Retinal pigment epithelial cell (primary cell): ENCODE results near the gene IL19.

Experiments used
- DNase-seq: peaks from one replicate; pipeline ENCODE4 v3.0.0-alpha.2; 2010; ENCODE audit warnings: low read depth
- H3K4me3 ChIP-seq: 2 replicates; pipeline ENCODE4 v1.5.1; 2011; ENCODE audit warnings: mild to moderate bottlenecking, low read length, control low read depth, moderate library complexity
- CTCF ChIP-seq: conservative IDR thresholded peaks from 2 replicates; pipeline ENCODE4 v1.5.1; 2011; ENCODE audit warnings: low read depth, low read length, control low read depth, inconsistent platforms

The IL19 gene

GRCh38 chr1:206886831-206887230 lies 116.3 kb downstream of the IL19 start:
- no peak overlapping the region for H3K4me3 ChIP-seq
- TF ChIP-seq CTCF: no peak
- DNase-seq: no peak

GRCh38 chr1:206887701-206888100 lies 117.1 kb downstream of the IL19 start:
- DNase-seq: no peak

GRCh38 chr1:206890125-206891060 lies 119.8 kb downstream of the IL19 start:
- no peak for DNase-seq
- no peak for TF ChIP-seq CTCF
- H3K4me3 ChIP-seq: no peak overlapping the region

More at GRCh38 chr1:206887701-206888100, 117.1 kb downstream of the IL19 start:
- no peak overlapping the region for H3K4me3 ChIP-seq
- TF ChIP-seq CTCF: no peak

GRCh38 chr1:206891412-206891811 lies 120.8 kb downstream of the IL19 start:
- no peak for TF ChIP-seq CTCF
- no peak for DNase-seq
- no peak overlapping the region for H3K4me3 ChIP-seq
